Stimulated activated CD4-positive, alpha-beta T cell treated with anti-CD3 and anti-CD28 coated beads, Interleukin-2, amount 100 ng/mL, for 24 hours (primary cell): ENCODE data around the gene HMCN1.

ENCODE experiments used
- DNase-seq, 2 donors: peaks; one replicate each; pipeline ENCODE4 v3.0.0-alpha.2; 2020

Gene HMCN1

DNA sequence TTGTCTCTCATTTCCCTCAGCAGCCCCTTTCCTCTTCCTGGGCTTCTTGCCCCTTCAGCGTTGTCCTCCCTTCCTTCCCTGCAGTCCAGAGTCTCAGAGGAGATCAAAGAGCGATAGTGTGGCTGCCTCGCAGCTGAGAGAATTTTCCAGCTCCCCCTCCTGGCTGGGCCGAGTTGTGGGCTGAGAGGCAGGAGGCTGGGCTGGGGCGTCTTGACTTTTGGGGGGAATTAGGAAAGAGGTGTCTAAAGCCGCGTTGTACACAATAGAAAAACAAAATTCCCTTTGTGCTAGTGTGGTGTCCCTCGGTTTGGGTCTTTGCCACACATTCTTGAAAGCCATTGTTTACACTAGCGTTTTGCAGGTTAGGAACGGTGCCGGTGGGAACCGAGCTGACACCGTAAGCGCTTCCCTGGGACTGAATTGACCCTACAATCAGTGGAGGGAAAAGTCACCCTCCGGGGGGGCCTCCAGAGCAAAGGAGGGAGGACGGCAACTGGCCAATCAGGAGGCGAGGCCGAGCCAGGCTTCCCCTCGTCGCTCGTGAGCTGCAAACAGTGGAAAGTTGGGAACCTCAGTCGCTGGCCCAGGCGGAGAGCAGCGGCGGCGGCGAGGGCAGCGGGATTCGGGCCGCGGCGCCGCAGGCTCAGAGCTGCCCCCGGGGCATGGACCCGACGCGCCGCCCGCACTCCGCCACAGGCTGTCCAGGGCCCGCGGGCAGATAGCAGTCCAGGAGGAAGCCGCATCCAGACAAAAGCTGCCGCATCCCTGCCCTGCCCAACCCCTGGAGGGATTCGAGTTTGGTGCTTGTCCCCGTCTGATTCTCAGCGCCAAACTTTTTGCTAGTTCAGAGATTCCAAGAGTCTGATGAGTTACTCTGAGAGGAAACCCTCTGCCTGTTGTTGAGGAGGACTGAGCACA lies at the start of gene HMCN1:
Gene HMCN1 (plus strand): TSS at position 574 of the 918 bp plus-strand sequence. CDS start 389 bp downstream, outside the sequence.
- peak; percentile 9 to 18 for DNase-seq

DNA sequence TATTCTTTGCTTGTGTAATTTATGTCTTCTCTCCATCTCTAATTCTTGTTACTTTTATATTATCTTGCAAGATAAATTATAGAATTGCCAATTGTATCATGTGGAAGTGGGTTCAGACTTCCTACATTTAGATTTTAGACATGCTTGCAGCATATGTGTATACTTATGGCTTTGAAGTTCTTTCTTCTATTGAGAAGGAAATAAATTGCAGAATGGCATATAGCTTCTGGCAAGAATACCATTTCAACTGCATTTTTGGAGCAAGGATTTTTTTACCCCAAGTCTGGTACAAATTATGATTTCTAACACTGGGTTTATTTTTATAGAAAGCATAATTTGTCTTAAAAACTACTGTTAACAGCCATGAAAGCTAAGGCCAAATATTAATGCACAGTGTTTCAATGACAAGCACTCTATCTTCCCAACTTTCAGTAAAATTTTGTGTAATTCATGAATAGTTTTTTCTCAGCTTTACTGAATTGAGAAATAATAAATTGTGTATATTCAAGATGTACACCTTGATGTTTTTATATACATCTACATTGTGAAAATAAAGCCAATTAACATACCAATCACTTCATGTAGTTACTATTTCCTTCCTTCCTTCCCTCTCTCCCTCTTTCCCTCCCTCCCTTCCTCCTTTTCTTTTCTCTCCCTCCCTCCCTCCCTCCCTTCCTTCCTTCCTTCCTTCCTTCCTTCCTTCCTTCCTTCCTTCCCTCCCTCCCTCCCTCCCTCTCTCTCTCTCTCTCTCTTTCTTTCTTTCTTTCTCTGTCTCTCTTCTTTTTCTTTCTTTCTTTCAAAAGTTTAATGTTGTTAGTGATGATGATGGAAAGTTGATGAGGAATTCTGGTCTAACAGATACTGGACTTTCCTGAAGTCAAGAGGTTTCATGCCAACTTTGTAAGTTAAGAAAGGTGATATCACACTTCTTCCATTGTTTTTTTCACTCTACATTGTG lies 47.1 kb upstream of the HMCN1 start:
- no peak for DNase-seq

DNA sequence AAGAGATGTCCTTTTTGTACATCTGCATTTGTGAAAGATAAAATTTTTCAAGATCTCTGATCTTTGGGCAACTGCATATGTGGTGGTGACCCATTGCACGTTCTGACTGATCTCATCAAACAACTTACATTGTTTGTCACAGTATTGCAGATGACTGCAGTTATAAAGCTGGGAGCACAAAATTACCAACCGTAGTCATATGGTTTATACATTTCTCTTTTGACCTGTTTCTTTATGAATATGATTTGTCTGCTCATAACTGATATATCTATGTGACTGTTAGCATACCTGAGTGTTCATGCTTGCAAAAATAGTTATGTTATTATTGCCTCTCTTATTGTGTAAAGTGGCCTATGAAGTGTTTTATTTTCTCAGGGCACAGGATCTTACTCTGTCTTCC lies 43.7 kb upstream of the HMCN1 start:
- DNase-seq: no peak

DNA sequence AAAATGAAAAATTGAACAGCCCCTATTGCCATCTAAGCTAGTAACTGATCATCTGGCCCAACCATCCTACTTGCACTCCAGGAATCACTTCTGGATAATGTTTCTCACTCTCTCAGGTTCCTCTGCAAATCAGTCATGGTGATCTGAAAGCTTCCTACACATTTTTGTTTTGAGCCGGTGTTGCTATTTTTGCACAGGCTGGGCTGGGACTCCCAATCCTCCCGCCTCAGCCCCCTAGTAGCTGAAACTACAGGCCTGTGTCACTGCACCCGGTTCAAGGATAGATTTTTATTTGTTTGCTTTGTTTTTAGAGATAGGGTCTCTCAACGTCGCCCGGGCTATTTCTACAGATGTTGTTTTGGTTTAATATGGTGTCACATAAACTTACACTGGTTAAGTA lies 40.5 kb upstream of the HMCN1 start:
- peak in 1 of 2 donors; percentile 19 for DNase-seq

DNA sequence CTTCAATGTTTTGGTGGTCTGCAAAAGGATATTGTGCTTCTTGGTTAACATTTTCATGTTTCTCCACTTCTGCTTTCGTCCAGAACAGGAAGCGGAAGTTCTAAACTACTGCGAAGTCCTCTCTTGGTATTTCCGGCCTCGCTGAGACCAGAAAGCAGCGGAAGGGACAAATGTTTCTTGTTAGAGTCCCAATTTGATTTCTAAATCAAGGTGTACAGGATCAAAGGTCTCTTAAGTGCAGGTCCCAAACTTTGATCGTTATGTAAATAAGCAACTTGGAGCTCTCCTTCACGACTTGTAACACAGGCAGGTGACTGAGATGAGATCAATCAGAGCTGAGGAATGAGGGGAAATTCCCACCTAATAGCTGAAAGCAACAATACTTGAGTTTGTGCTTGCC lies 40.1 kb upstream of the HMCN1 start:
- peak; percentile 14 to 36 for DNase-seq

DNA sequence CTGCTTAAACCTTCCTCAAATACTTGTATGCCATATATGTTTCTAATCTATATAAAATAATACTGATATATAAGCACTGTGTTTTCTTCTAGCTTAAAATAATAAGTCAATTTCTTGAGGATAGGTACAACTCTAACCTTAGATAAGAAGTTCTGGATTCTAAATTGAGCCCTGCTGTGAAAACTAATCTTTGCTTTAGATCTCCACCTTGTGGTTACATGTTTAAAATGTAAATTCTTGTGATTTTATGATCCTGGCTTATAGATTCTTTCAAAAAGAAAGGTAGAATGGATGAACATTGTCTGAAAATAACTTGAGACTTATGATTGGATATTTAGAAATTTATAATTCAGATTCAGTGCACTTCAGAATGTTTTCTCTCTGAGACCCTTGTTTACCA lies 38.9 kb upstream of the HMCN1 start:
- no peak for DNase-seq

DNA sequence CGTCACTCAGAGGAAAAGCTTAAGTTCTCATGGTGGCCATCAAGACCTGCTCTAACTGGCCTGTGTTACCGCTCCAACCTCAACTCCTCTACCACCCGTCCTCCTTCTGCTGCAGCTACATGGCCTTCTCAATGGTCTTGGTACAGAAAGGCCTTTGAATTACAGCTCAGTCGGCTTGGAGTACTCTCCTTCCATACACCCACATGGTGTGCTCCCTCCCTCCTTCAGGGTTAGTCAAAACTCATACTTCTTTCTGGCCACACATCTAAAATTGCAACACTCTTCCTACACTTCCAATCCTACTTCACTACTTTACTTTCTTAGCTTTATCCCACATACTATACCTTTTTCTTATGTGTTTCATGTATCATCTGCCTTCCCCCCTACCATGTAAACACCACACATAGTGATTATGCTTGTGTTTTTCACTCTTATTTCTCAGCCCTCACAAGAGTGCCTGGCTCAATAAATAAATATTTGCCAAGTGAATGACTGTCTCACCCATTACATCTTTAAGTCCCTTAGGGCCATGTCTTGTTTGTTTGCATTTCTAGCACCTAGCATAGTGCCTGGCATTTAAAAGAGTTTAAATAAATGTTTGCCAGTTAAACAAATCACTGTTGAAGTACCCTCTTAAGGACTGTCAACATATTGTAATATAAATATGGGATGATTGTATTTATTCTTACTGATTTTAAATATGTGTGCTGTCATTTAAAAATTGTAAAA lies 37.6 kb upstream of the HMCN1 start:
- DNase-seq: no peak

DNA sequence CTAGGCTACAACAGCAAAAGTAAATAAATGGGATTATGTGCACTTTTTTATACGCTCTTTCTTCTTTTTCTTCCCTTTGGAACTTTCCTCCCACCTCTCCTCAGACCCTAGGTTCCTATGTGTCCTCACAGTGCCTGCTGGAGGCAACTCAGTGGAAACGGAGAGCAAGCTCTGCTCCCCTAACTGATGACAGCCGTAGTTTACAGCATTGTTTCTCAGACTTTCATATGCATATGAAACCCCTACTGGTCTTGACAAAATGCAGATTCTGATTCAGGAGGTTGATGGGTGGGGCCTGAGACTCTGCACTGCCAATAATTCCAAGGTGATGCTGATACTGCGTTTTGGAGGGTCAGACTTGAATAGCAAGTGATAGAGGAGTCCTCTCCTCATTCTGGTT lies 34.3 kb upstream of the HMCN1 start:
- no peak for DNase-seq

DNA sequence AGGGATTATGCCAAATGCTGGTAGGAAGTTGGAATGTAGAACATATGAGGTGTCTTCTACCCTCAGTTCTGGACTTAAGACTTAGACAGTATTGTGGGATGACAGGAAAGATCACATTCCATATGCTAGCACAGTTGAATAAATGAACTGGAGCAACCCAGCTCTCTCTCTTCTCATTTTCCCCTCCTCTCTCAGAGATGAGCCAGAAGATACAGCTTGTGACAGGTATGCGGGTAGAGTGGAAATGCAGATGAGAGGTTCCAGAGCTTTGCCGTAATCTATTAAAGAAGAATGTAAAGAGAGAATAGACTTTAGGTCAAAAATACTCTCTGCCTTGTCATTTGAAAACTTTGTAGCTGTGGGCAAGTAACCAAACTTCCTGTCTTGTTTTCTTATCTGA lies 32.5 kb upstream of the HMCN1 start:
- DNase-seq: no peak

DNA sequence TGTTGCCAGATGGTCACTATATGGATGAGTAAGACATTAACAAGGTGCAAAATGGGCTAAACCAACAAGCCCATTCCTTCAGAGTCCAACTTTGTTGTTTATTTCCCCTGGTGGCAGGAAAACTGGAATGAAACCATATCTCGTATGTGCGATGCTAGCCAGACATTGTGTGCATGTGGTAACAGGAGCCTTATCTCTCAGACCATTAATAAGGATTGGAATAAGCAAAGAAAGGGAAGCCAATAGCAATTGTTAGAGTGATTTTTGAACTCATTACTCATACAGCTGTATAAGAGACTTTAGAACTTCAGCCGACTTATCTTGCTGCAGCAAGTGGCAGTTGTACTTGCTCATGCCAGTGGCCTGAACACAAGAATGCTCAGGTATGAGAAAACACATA lies 30.0 kb upstream of the HMCN1 start:
- DNase-seq: no peak

DNA sequence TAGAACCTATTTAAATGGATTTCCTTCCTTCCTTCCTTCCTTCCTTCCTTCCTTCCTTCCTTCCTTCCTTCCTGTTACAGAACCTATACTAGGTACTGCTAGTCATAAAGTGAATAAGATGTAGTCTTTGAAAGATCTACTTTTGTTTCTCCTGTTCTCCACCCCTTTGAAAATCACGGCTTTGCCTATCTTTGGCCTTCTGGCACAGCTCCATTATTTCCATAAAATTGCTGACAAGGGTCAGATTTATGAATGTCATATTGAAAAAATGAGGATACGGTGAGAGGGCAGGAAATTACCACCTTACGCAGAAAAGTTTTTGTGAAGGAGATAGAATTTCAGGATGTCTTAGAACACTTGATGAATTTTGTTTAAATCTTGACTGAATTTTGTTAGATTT lies 18.1 kb upstream of the HMCN1 start:
- DNase-seq: no peak

DNA sequence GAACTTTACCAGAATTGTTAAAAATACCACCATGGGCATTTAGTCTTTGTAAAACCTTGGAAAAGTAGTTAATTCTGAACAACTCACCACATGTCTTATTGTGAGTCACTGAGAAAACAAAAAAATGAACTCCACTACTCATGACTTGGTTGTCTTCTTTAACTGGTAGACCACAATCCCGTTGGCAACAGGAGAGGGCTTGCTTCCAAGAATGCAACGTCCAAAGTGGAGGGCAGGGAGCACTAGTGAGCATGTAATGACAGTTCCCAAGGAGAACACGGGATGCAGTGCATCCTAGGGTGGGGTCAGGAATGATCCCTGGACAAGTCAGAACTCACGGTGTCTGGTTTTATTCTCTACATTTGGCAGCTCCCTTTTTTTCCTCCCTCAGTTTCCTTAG lies 15.2 kb upstream of the HMCN1 start:
- no peak for DNase-seq

DNA sequence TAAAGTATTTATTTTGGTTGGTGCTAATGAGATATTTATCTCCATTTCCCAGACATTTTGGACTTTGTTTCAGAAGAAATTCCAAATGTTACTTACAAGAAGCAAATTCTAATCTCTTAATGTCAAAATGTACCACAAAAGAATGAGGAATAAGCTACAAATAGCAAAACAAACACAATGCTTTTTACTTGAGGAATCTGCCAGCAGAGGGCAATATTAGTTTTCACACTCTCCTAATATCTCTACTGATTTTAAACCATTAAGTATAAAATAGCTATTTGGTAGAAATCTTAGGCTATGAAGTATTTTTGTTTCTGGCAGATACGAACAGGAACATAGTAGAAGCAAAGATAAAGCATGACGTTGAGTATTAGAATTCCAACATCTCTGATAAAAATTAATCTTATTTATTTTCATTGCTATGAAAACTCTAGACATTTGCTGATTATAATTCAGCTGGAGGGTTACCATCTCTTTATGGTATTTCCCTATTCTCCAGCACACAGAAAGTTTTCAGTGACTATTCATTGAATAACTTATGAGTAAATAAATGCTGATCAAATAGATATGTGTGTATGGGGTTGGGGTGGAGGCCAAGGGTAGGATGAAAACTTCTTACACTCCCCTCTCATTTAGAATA lies 13.4 kb upstream of the HMCN1 start:
- no peak for DNase-seq

DNA sequence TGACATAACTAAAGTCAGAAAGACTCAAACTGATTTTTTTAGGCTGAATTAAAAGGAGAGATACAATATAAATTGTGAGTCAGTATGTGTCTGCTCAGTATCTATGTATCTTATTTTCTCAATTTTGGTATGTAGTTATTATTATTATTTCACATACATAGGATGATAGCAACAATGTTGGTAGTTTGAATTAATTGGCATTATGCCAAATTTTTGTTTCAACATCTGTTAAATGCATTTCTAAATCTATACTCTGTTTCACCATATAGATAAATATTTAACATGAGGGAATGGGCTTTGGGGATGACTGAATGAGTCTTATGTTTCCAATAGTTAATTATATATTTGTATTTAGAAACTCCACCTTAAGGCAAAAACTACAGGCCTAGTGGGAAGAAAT lies 12.6 kb upstream of the HMCN1 start:
- DNase-seq: no peak

DNA sequence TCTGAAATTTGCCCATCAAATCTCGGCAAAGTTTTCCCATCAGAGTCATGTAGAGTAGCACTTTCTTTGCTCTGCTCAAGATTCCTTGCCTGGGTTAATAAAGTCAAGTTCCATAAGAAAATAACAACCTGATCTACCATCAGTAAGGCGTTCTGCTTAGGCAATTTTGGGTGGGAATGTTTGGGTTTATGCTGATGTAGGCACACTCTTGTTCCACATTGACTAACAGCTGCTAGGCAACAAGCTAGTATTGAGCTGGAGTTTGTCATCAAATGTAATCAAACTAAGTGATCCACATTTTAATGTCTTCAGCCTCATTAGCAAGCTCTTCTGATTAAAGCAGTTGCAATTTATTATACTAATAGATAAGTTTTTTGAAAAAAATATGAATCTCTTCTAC lies 12.1 kb upstream of the HMCN1 start:
- no peak for DNase-seq

DNA sequence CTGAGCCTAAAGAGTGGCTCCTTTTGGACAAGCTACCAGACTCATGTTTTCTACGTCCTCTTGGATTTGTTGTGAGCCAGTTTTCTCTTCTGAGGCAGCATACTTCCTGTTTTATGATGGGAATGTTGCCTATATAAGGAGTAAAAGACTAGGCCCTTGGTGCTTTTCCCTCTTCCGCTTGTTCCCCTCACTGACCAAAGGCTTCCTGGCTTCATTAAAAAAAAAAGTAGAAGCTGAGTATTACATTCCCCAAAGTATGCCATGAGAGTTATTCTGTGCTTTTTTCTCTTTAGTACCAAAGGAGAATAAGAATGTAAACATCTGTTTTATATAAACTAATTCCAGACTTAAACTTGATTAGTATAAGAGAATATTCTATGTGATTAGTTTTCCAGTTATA lies 6.5 kb upstream of the HMCN1 start:
- no peak for DNase-seq

DNA sequence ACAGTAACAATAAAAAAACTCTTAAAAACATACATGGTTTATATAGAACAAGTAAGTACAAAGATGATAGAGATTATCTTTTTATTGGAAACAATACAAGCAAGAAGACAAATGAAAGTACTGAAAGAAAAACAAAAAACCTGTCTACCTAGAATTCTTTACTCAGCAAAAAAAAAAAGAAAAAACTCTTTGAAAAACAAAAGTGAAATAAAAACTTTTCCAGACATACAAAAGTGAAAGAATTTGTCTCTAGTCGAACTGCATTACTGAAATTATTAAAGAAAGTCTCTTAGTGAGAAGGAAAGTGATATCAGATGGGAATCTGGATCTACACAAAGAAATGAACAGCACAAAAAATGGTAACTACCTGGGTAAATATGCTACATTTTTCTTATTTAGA lies 2.7 kb upstream of the HMCN1 start:
- DNase-seq: no peak

DNA sequence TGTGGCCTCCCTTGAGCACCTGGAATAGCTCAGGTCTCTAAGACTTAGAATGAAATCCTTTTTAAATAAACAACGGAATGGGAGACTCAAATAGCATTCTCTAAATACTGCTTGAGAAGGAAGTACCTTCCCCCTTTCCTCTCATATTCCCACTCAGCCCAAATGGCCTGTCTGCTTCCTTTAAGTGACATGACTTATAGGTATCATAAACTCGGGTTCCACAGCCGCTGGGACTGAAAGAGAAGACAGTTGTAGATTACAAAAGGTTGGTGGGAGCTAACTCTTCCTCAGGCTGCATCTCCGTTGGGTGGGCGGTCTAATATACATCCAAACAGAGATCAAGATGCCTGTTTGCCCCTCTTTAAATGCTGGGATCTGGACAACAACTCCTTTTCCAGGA lies 1.2 kb upstream of the HMCN1 start:
- no peak for DNase-seq

DNA sequence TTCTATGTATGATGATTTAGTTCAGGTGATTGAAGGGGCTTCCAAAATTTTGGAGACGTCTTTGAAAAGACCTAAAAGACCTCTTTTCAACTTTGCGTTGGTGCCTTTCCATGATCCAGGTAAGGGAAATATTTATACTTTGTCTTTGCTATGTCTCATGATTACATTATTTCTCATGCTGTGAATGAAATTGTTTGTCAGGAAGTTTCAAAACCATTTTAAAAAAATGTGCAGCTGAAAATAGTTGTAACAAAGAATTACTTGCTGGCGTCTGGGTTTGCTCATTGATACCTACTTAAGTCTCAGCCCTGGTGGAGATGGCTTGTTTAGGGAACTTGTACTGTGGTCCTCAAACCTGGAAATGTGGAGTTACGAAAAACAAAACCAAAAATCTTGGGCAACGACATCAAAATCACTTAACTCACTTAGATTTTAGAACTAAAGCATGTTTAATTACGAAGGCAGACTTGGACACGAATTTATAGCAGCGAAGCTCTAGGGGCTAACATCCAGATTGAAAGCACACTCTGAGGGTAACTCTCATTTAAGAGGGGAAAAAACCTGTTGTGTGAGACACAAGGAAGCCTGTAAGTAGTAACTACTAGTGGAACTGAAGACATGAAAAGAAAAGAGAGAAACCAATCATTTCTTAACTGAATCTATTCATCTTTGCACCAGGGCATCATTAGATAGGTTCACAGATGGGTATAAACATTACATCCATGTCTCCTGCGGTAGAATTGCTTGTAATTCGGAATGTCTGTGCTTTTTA lies 924 bp downstream of the HMCN1 start:
- DNase-seq: no peak

DNA sequence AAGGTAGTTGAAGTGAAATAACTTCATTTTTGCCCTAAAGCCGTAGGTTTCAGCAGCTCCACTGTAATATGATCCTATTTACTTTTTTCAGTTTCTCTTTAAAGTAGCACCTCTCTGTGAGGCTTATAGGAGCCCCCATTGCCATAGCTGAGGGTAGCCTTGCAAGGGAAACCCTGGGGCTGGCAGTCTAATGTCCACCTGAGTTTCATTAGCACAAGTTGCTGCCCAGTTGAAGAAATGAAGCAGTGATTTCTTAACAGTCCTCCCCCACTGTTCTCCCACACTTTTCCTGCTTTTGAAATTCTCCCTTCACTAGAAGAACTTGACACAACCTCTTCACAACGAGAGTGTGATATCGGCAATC lies 1.5 kb downstream of the HMCN1 start:
- no peak for DNase-seq

DNA sequence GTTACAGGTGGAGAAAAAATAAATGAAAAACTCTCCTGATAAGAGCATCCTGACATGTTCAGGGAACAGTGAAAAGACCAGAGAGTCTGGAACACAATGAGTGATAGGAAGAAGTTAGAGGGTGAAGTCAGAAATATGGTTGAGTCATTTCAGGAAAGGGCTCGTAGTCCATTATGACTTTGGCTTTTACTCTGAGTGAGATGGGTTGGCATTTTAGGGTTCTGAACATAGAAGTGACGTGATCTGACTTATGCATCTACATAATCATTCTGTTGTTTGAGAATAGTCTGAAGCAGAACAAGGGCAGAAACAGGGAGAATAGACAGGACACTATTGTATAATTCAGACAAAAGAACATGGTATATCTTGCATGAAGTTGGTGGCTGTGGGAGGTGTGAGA lies 5.8 kb downstream of the HMCN1 start:
- no peak for DNase-seq

DNA sequence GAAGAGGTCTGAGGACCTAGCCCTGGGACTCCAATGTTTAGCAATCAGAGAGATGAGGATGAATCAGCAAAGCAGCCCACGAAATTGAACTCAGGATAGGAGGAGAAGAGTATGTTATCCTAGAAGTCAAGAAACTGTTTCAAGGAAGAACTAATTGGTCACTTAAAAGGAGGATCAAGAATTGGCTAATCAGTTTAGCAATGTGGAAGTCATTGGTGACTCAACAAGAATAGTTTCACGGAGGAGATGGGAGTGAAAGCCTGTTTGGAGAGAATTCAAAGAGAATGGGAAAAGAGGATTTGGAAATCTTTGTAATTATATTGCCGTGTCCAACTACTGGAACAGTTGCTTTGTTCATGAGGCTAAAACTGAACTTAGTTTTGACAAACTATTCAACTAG lies 7.4 kb downstream of the HMCN1 start:
- no peak for DNase-seq
